ENCODE measurements around the gene INTS6L.

INTS6L gene

GRCh38 chrX:135520553-135521404 is at the start of gene INTS6L:
TSS of gene INTS6L (plus strand) at chrX:135520660. CDS start at chrX:135520993, 333 bp downstream.
- H3K4me3 ChIP-seq (replicated peaks; ENCODE audit: low read depth, low read length), result peak within 1 kb of the TSS; percentile 62
- DNase-seq (ENCODE audit: low read depth), result peak; percentile 92
- no peak for TF ChIP-seq CTCF (IDR thresholded peaks at IDR 0.05; ENCODE audit: low read length, missing control alignments)

GRCh38 chrX:135476378-135476777 is 44.1 kb upstream of the INTS6L start:
- no peak for TF ChIP-seq CTCF (IDR thresholded peaks at IDR 0.05; ENCODE audit: low read length, missing control alignments)
- no peak for DNase-seq (ENCODE audit: low read depth)
- no peak overlapping the region for H3K4me3 ChIP-seq (replicated peaks; ENCODE audit: low read depth, low read length)

- peak; percentile 91 for DNase-seq (ENCODE audit: low read depth)
- H3K4me3 ChIP-seq (replicated peaks; ENCODE audit: low read depth, low read length), result no peak overlapping the region
- peak; percentile 53 for TF ChIP-seq CTCF (IDR thresholded peaks at IDR 0.05; ENCODE audit: low read length, missing control alignments)
Measured at GRCh38 chrX:135477576-135477975, 42.9 kb upstream of the INTS6L start.

- DNase-seq (ENCODE audit: low read depth), result no peak
- no peak overlapping the region for H3K4me3 ChIP-seq (replicated peaks; ENCODE audit: low read depth, low read length)
- no peak for TF ChIP-seq CTCF (IDR thresholded peaks at IDR 0.05; ENCODE audit: low read length, missing control alignments)
Measured at GRCh38 chrX:135480076-135480475, 40.4 kb upstream of the INTS6L start.

- TF ChIP-seq CTCF (IDR thresholded peaks at IDR 0.05; ENCODE audit: low read length, missing control alignments), result no peak
- no peak for DNase-seq (ENCODE audit: low read depth)
- H3K4me3 ChIP-seq (replicated peaks; ENCODE audit: low read depth, low read length), result no peak overlapping the region
Measured at GRCh38 chrX:135481696-135482179, 38.7 kb upstream of the INTS6L start.

- TF ChIP-seq CTCF (IDR thresholded peaks at IDR 0.05; ENCODE audit: low read length, missing control alignments), result peak; percentile 66
- peak; percentile 68 for DNase-seq (ENCODE audit: low read depth)
- no peak overlapping the region for H3K4me3 ChIP-seq (replicated peaks; ENCODE audit: low read depth, low read length)
Measured at GRCh38 chrX:135484641-135485289, 35.7 kb upstream of the INTS6L start.

Measured in fibroblast of pulmonary artery (primary cell).